Endodermal cell (in vitro differentiated cells): ENCODE measurements around the gene PLPP6. TPM values are rescaled to one million over a fixed set of nuclear protein-coding genes. Genes with fewer than 3 reads are reported as not detected.
"Not testable (repeated sequence)": the region's sequence is repeated elsewhere in the genome, so short reads cannot be mapped to it uniquely, and the experiment has no call there.

Source experiments
- DNase-seq: peaks from one replicate; pipeline ENCODE4 v3.0.0-alpha.2; 2017
- H3K27ac ChIP-seq: 2 replicates; pipeline ENCODE4 v1.5.1; 2013; ENCODE audit warnings: mild to moderate bottlenecking, low read depth, low read length, moderate library complexity
- H3K27me3 ChIP-seq: 2 replicates; pipeline ENCODE4 v1.6.1; 2013; ENCODE audit warnings: mild to moderate bottlenecking, low read length, moderate library complexity; ENCODE audit not compliant: insufficient read depth, control insufficient read depth, poor library complexity, severe bottlenecking
- H3K36me3 ChIP-seq: 2 replicates; pipeline ENCODE4 v1.7.0; 2013; ENCODE audit warnings: mild to moderate bottlenecking, low read length, moderate library complexity; ENCODE audit not compliant: control insufficient read depth, insufficient read depth
- H3K4me1 ChIP-seq: one replicate; pipeline ENCODE4 v1.7.0; 2013; ENCODE audit warnings: low read length; ENCODE audit not compliant: control insufficient read depth, insufficient read depth
- H3K4me3 ChIP-seq: 2 replicates; pipeline ENCODE4 v1.5.1; 2013; ENCODE audit warnings: mild to moderate bottlenecking, low read length, moderate library complexity
- H3K9ac ChIP-seq: 2 replicates; pipeline ENCODE4 v1.6.1; 2013; ENCODE audit warnings: mild to moderate bottlenecking, low read length, moderate library complexity; ENCODE audit not compliant: poor library complexity, severe bottlenecking; ENCODE audit errors: extremely low read depth
- H3K9me3 ChIP-seq: 2 replicates; pipeline ENCODE4 v1.6.1; 2013; ENCODE audit warnings: mild to moderate bottlenecking, low read length, moderate library complexity; ENCODE audit not compliant: control insufficient read depth
- H3K27ac Mint-ChIP-seq: 2 replicates; pipeline ENCODE4 v1.8.0; 2020; ENCODE audit warnings: mixed read lengths
- H3K27me3 Mint-ChIP-seq: 2 replicates; pipeline ENCODE4 v1.8.0; 2021; ENCODE audit warnings: mild to moderate bottlenecking, mixed read lengths; ENCODE audit not compliant: insufficient read depth
- H3K36me3 Mint-ChIP-seq: 2 replicates; pipeline ENCODE4 v1.8.0; 2020; ENCODE audit warnings: low read depth, mixed read lengths
- H3K4me1 Mint-ChIP-seq: 2 replicates; pipeline ENCODE4 v1.8.0; 2020; ENCODE audit warnings: mixed read lengths
- H3K4me3 Mint-ChIP-seq: 2 replicates; pipeline ENCODE4 v1.8.0; 2020; ENCODE audit warnings: mild to moderate bottlenecking, moderate library complexity, mixed read lengths
- H3K9me3 Mint-ChIP-seq: 2 replicates; pipeline ENCODE4 v1.8.0; 2020; ENCODE audit warnings: mild to moderate bottlenecking, mixed read lengths
- CTCF ChIP-seq: fragments of 200-600 bp; sonication (generic); conservative IDR thresholded peaks from 2 replicates; pipeline ENCODE4 v1.5.0; 2021; ENCODE audit warnings: antibody characterized with exemption, mild to moderate bottlenecking
- WGBS, 2 experiments: methylation state at CpG; one replicate each; pipeline versions ENCODE4 v1.1.5 to v1.1.7; 2013; ENCODE audit warnings: missing lambda C conversion rate in 2 of 2, mixed read lengths in 1 of 2; ENCODE audit not compliant: insufficient coverage in 1 of 2, insufficient read length in 1 of 2; 5-methylcytosine and 5-hydroxymethylcytosine counted together
- total RNA-seq, 2 donors: library from RNA; stranded (reverse); fragmentation: NEBNext Ultra II Directional in 1 of 2; extraction: Animal tissue kit (Norgen Biotek cat#: 25700) in 1 of 2; gene quantifications; 2 replicates in 1 of 2; 3 replicates in 1 of 2; pipeline ENCODE4 v1.2.1, GENCODE V29; 2021

Gene PLPP6
- total RNA-seq, 2 donors from 2014 or later: 13.1 to 19.6 TPM

- Mint-ChIP-seq H3K4me3 (no peak overlapping the region), H3K27me3 (peaks cover under 1% of the 10 kb centered on the region), H3K9me3 (no peaks in the 10 kb centered on the region), H3K36me3 (no peaks in the 10 kb centered on the region), H3K4me1 (peaks cover 14% of the 10 kb centered on the region), H3K27ac (no peak overlapping the region)
- TF ChIP-seq CTCF: no peak
- Histone ChIP-seq H3K27ac (no peak overlapping the region), H3K4me3 (no peak overlapping the region), H3K9me3 (no peaks in the 10 kb centered on the region), H3K9ac (no peak overlapping the region), H3K4me1 (peaks cover 3% of the 10 kb centered on the region), H3K27me3 (no peaks in the 10 kb centered on the region), H3K36me3 (no peaks in the 10 kb centered on the region)
- 73 to 83% methylated on average over 6 to 10 of the region's 10 CpGs for WGBS, 2 experiments
- no peak for DNase-seq
Observed at GRCh38 chr9:4654538-4654937, 7.6 kb upstream of the PLPP6 start.

DNA sequence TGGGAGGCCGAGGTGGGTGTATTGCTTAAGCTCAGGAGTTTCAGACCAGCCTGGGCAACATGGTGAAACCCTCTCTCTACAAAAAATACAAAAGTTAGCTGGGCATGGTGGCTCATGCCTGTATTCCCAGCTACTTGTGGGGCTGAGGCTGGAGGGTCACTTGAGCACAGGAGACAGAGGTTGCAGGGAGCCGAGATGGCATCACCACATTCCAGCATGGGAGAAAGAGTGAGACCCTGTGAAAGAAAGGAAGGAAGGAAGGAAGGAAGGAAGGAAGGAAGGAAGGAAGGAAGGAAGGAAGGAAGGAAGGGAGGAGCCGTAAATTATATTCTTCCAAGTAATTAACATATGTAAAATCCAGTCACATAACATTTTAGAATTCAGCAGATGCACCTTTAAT is 5.9 kb upstream of the PLPP6 start:
- H3K27ac ChIP-seq, H3K4me3 ChIP-seq, DNase-seq, H3K27ac Mint-ChIP-seq, H3K27me3 Mint-ChIP-seq, H3K4me1 ChIP-seq, H3K4me3 Mint-ChIP-seq, H3K9me3 Mint-ChIP-seq, H3K9ac ChIP-seq, H3K27me3 ChIP-seq, H3K36me3 ChIP-seq, H3K9me3 ChIP-seq, H3K36me3 Mint-ChIP-seq: not testable (repeated sequence)
- peaks cover 14% of the 10 kb centered on the region for H3K4me1 Mint-ChIP-seq
- WGBS, 2 experiments: 90 to 93% methylated on average over 1 to 2 of the region's 3 CpGs

DNA sequence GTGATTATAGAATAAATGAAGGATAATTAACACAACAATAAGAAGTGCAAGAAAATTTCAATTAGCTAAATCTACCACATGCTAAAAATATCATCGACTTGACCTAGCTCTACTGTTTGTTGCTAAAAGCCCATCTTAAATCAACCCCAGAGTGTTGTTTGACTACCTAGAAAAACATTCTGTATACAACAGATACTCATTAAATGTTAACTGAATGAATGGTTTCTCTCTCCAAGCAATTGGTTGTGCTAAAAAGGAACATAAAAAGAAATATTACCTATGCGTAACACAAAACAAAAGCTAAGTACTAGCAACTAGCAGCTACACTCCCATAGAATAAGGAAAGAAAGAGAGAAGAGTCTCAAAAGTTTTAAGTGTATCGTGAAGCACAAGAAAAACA is 5.5 kb upstream of the PLPP6 start:
- Mint-ChIP-seq H3K27ac (no peak overlapping the region), H3K4me1 (peaks cover 14% of the 10 kb centered on the region), H3K4me3 (no peak overlapping the region), H3K27me3 (peaks cover 1% of the 10 kb centered on the region), H3K36me3 (peaks cover 3% of the 10 kb centered on the region), H3K9me3 (no peaks in the 10 kb centered on the region)
- Histone ChIP-seq H3K27me3 (no peaks in the 10 kb centered on the region), H3K4me3 (no peak overlapping the region), H3K36me3 (no peaks in the 10 kb centered on the region), H3K4me1 (peaks cover 3% of the 10 kb centered on the region), H3K9me3 (no peaks in the 10 kb centered on the region), H3K9ac (no peak overlapping the region), H3K27ac (no peak overlapping the region)
- 44 to 100% methylated on average over 1 to 2 of the region's 3 CpGs for WGBS, 2 experiments
- no peak for TF ChIP-seq CTCF
- DNase-seq: no peak
